Ectodermal cell (in vitro differentiated cells): ENCODE measurements around the gene EYA2.

Experiments
- H3K27ac ChIP-seq: 2 replicates; pipeline ENCODE4 v1.7.0; 2013; ENCODE audit warnings: mild to moderate bottlenecking, low read depth, low read length; ENCODE audit not compliant: insufficient read depth, poor library complexity, severe bottlenecking
- H3K27me3 ChIP-seq: 2 replicates; pipeline ENCODE4 v1.7.0; 2013; ENCODE audit warnings: mild to moderate bottlenecking, low read length; ENCODE audit not compliant: insufficient read depth, control insufficient read depth, poor library complexity, severe bottlenecking
- H3K36me3 ChIP-seq: one replicate; pipeline ENCODE4 v1.7.0; 2013; ENCODE audit warnings: low read length; ENCODE audit not compliant: control insufficient read depth, insufficient read depth
- H3K4me1 ChIP-seq: one replicate; pipeline ENCODE4 v1.7.0; 2013; ENCODE audit warnings: low read length; ENCODE audit not compliant: control insufficient read depth, insufficient read depth
- H3K4me3 ChIP-seq: 2 replicates; pipeline ENCODE4 v1.7.0; 2013; ENCODE audit warnings: low read depth, low read length, control low read depth; ENCODE audit not compliant: insufficient read depth
- H3K9me3 ChIP-seq: 2 replicates; pipeline ENCODE4 v1.7.0; 2013; ENCODE audit warnings: mild to moderate bottlenecking, low read length, moderate library complexity; ENCODE audit not compliant: control insufficient read depth
- WGBS, 2 experiments: methylation state at CpG; one replicate each; pipeline ENCODE4 v1.1.7; 2013; ENCODE audit warnings: missing lambda C conversion rate in 2 of 2; 5-methylcytosine and 5-hydroxymethylcytosine counted together

The EYA2 gene

GRCh38 chr20:47189060-47189459, 294.4 kb downstream of the EYA2 start:
- 83 to 84% methylated on average over 11 of the region's 11 CpGs for WGBS, 2 experiments
- no peaks in the 10 kb centered on the region for H3K9me3 ChIP-seq
- peaks cover 5% of the 10 kb centered on the region for H3K4me1 ChIP-seq
- no peak overlapping the region for H3K4me3 ChIP-seq
- H3K27ac ChIP-seq: no peak overlapping the region
- H3K36me3 ChIP-seq: no peaks in the 10 kb centered on the region
- H3K27me3 ChIP-seq: no peaks in the 10 kb centered on the region

- H3K9me3 ChIP-seq: no peaks in the 10 kb centered on the region
- no peak overlapping the region for H3K27ac ChIP-seq
- no peak overlapping the region for H3K4me3 ChIP-seq
- no peaks in the 10 kb centered on the region for H3K27me3 ChIP-seq
- H3K36me3 ChIP-seq: no peaks in the 10 kb centered on the region
- peaks cover 5% of the 10 kb centered on the region for H3K4me1 ChIP-seq
- 95 to 96% methylated on average over 1 of the region's 1 CpG for WGBS, 2 experiments
Measured at GRCh38 chr20:47191074-47191673, 296.5 kb downstream of the EYA2 start.

GRCh38 chr20:47191956-47192355, 297.3 kb downstream of the EYA2 start:
- Histone ChIP-seq H3K9me3 (no peaks in the 10 kb centered on the region), H3K27ac (no peak overlapping the region), H3K27me3 (no peaks in the 10 kb centered on the region), H3K4me3 (no peak overlapping the region), H3K4me1 (peaks cover 5% of the 10 kb centered on the region), H3K36me3 (no peaks in the 10 kb centered on the region)
- 95 to 100% methylated on average over 2 of the region's 3 CpGs for WGBS, 2 experiments

GRCh38 chr20:47195573-47195972, 300.9 kb downstream of the EYA2 start:
- Histone ChIP-seq H3K36me3 (no peaks in the 10 kb centered on the region), H3K4me1 (no peaks in the 10 kb centered on the region), H3K9me3 (no peaks in the 10 kb centered on the region), H3K27ac (no peak overlapping the region), H3K27me3 (no peaks in the 10 kb centered on the region), H3K4me3 (no peak overlapping the region)
- 82% methylated on average over 8 of the region's 9 CpGs for WGBS, 2 experiments

- H3K4me1 ChIP-seq: no peaks in the 10 kb centered on the region
- H3K36me3 ChIP-seq: no peaks in the 10 kb centered on the region
- no peak overlapping the region for H3K27ac ChIP-seq
- no peak overlapping the region for H3K4me3 ChIP-seq
- H3K27me3 ChIP-seq: no peaks in the 10 kb centered on the region
- WGBS, 2 experiments: 47% methylated on average over 34 of the region's 34 CpGs
- no peaks in the 10 kb centered on the region for H3K9me3 ChIP-seq
Measured at GRCh38 chr20:47196091-47197081, 301.7 kb downstream of the EYA2 start.

GRCh38 chr20:47198254-47198671, 303.6 kb downstream of the EYA2 start:
- Histone ChIP-seq H3K27ac (no peak overlapping the region), H3K4me1 (no peaks in the 10 kb centered on the region), H3K27me3 (no peaks in the 10 kb centered on the region), H3K9me3 (no peaks in the 10 kb centered on the region), H3K36me3 (no peaks in the 10 kb centered on the region), H3K4me3 (no peak overlapping the region)
- 91 to 92% methylated on average over 3 of the region's 3 CpGs for WGBS, 2 experiments

GRCh38 chr20:47198996-47199552, 304.4 kb downstream of the EYA2 start:
- H3K27ac ChIP-seq: no peak overlapping the region
- no peaks in the 10 kb centered on the region for H3K9me3 ChIP-seq
- H3K36me3 ChIP-seq: no peaks in the 10 kb centered on the region
- H3K4me3 ChIP-seq: no peak overlapping the region
- H3K27me3 ChIP-seq: no peaks in the 10 kb centered on the region
- 90 to 94% methylated on average over 12 to 14 of the region's 14 CpGs for WGBS, 2 experiments
- no peaks in the 10 kb centered on the region for H3K4me1 ChIP-seq

GRCh38 chr20:47201074-47201730, 306.6 kb downstream of the EYA2 start:
- 90 to 91% methylated on average over 9 of the region's 9 CpGs for WGBS, 2 experiments
- H3K9me3 ChIP-seq: no peaks in the 10 kb centered on the region
- H3K27ac ChIP-seq: no peak overlapping the region
- no peaks in the 10 kb centered on the region for H3K27me3 ChIP-seq
- H3K36me3 ChIP-seq: no peaks in the 10 kb centered on the region
- no peaks in the 10 kb centered on the region for H3K4me1 ChIP-seq
- no peak overlapping the region for H3K4me3 ChIP-seq

GRCh38 chr20:47202733-47203667, 308.4 kb downstream of the EYA2 start:
- Histone ChIP-seq H3K27ac (no peak overlapping the region), H3K4me1 (peaks cover 8% of the 10 kb centered on the region), H3K36me3 (no peaks in the 10 kb centered on the region), H3K4me3 (no peak overlapping the region), H3K9me3 (no peaks in the 10 kb centered on the region), H3K27me3 (no peaks in the 10 kb centered on the region)
- WGBS, 2 experiments: 90% methylated on average over 10 of the region's 10 CpGs
